Measurements from ENCODE around the gene ESYT3. TPM values are rescaled to one million over a fixed set of nuclear protein-coding genes. Genes with fewer than 3 reads are reported as not detected.

ESYT3 gene
- total RNA-seq, 1 donor from 2014 or later = 6.8 TPM

GRCh38 chr3:138398791-138399575 is 35.4 kb upstream of the ESYT3 start:
- Mint-ChIP-seq H3K4me3 (no peak overlapping the region), H3K36me3 (peaks cover 12% of the 10 kb centered on the region), H3K9me3 (no peaks in the 10 kb centered on the region), H3K4me1 (no peaks in the 10 kb centered on the region), H3K27ac (no peak overlapping the region), H3K27me3 (ENCODE audit: low read depth) (no peaks in the 10 kb centered on the region)
- no peak for DNase-seq (ENCODE audit: low spot score in 2 of 2, unreplicated experiment in 2 of 2)
- TF ChIP-seq CTCF (IDR thresholded peaks at IDR 0.05; ENCODE audit: unreplicated experiment) = no peak

- Mint-ChIP-seq H3K27me3 (ENCODE audit: low read depth) (no peaks in the 10 kb centered on the region), H3K9me3 (no peaks in the 10 kb centered on the region), H3K36me3 (peaks cover 17% of the 10 kb centered on the region), H3K27ac (no peak overlapping the region), H3K4me3 (no peak overlapping the region), H3K4me1 (no peaks in the 10 kb centered on the region)
- no peak for TF ChIP-seq CTCF (IDR thresholded peaks at IDR 0.05; ENCODE audit: unreplicated experiment)
- DNase-seq (ENCODE audit: low spot score in 2 of 2, unreplicated experiment in 2 of 2) = no peak
Measured at GRCh38 chr3:138399766-138400165, 34.6 kb upstream of the ESYT3 start.

- H3K4me1 Mint-ChIP-seq = no peaks in the 10 kb centered on the region
- H3K36me3 Mint-ChIP-seq = peaks cover 21% of the 10 kb centered on the region
- H3K27ac Mint-ChIP-seq = no peak overlapping the region
- no peaks in the 10 kb centered on the region for H3K9me3 Mint-ChIP-seq
- no peak overlapping the region for H3K4me3 Mint-ChIP-seq
- DNase-seq (ENCODE audit: low spot score in 2 of 2, unreplicated experiment in 2 of 2) = no peak
- no peaks in the 10 kb centered on the region for H3K27me3 Mint-ChIP-seq (ENCODE audit: low read depth)
- TF ChIP-seq CTCF (IDR thresholded peaks at IDR 0.05; ENCODE audit: unreplicated experiment) = no peak
Measured at GRCh38 chr3:138400651-138401070, 33.8 kb upstream of the ESYT3 start.

GRCh38 chr3:138401834-138402233 is 32.6 kb upstream of the ESYT3 start:
- no peak for TF ChIP-seq CTCF (IDR thresholded peaks at IDR 0.05; ENCODE audit: unreplicated experiment)
- H3K4me1 Mint-ChIP-seq = no peaks in the 10 kb centered on the region
- H3K36me3 Mint-ChIP-seq = peaks cover 21% of the 10 kb centered on the region
- DNase-seq (ENCODE audit: low spot score in 2 of 2, unreplicated experiment in 2 of 2) = no peak
- H3K4me3 Mint-ChIP-seq = no peak overlapping the region
- H3K9me3 Mint-ChIP-seq = no peaks in the 10 kb centered on the region
- no peaks in the 10 kb centered on the region for H3K27me3 Mint-ChIP-seq (ENCODE audit: low read depth)
- no peak overlapping the region for H3K27ac Mint-ChIP-seq

GRCh38 chr3:138404121-138404520 is 30.3 kb upstream of the ESYT3 start:
- TF ChIP-seq CTCF (IDR thresholded peaks at IDR 0.05; ENCODE audit: unreplicated experiment) = no peak
- no peak overlapping the region for H3K4me3 Mint-ChIP-seq

More at GRCh38 chr3:138404121-138404520, 30.3 kb upstream of the ESYT3 start:
- H3K9me3 Mint-ChIP-seq = no peaks in the 10 kb centered on the region
- DNase-seq (ENCODE audit: low spot score in 2 of 2, unreplicated experiment in 2 of 2) = no peak
- H3K27me3 Mint-ChIP-seq (ENCODE audit: low read depth) = peaks cover 4% of the 10 kb centered on the region
- H3K27ac Mint-ChIP-seq = no peak overlapping the region
- no peaks in the 10 kb centered on the region for H3K4me1 Mint-ChIP-seq
- H3K36me3 Mint-ChIP-seq = peaks cover 21% of the 10 kb centered on the region

All from mesothelial cell of epicardium (in vitro differentiated cells).